NK-92 (cell line): Measurements from ENCODE around the gene PLCB4.
"Not testable (repeated sequence)": the region's sequence is repeated elsewhere in the genome, so short reads cannot be mapped to it uniquely, and the experiment has no call there.

Source experiments
- DNase-seq: peaks from one replicate; lab custom pipeline; 2025; ENCODE audit not compliant: unreplicated experiment; lab: John Stamatoyannopoulos, UW

PLCB4 gene

GRCh38 chr20:9140162-9140760 lies 71.4 kb downstream of the PLCB4 start:
- no peak for DNase-seq

DNA sequence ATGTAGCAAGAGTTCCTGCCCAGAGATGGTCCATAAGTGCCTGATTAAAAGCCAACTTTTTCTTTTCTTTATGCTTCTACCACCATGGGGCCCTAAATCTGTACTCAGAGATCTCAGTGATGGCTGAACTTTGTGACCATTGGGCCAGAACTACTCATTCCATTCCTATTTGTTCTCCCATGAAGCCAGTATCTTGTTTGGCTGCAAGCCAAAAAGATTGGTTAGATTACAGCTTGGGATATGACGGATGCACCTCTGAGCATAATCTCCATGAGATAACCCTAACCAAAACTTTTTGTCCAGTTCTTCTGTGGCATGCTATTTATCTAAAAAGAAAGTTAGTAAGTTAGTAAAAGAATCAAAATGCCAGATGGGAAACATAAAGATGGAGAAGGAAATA lies 72.2 kb downstream of the PLCB4 start:
- DNase-seq = no peak

- DNase-seq = no peak
These were observed 73.0 kb downstream of the PLCB4 start for GRCh38 chr20:9141921-9142320.

DNA sequence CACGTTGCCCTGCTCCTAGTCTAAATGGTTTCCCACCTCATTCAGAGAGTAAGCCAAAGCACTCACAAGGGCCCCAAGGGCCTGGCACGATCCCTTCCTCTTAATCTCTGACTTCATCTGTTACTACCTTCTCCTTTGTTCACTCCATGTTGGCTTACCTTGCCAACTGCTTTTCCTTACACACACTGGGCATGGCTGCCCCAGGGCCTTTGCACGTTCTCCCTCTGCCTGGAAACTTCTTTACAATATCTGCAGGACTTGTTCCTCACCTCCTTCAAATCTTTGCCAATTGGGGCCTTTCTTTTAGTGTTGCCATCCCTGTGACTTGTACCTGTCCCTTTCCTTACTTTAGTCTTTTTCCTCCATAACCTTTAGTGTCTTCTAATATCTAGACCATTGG lies 73.9 kb downstream of the PLCB4 start:
- no peak for DNase-seq

GRCh38 chr20:9143926-9144325 lies 75.0 kb downstream of the PLCB4 start:
- no peak for DNase-seq

GRCh38 chr20:9144643-9145042 lies 75.8 kb downstream of the PLCB4 start:
- DNase-seq = no peak

DNA sequence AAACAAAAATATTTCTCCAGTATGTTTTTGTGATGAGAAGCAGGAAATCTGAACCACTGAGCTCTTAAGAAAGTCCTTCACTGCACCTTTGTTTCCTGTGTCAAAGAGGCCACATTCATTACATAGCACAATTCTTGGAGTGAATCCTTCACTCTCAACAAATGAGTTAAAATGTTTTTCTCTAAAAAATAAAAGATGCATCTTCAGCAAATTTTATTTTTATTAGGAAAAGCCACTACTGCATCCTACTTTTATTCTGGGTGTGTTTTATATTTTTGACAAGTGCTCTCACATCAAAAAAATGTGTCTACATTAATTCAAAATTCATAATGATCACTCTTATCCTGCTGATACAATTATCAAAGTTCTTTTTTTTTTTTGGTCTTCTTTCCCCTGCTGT lies 76.3 kb downstream of the PLCB4 start:
- no peak for DNase-seq

DNA sequence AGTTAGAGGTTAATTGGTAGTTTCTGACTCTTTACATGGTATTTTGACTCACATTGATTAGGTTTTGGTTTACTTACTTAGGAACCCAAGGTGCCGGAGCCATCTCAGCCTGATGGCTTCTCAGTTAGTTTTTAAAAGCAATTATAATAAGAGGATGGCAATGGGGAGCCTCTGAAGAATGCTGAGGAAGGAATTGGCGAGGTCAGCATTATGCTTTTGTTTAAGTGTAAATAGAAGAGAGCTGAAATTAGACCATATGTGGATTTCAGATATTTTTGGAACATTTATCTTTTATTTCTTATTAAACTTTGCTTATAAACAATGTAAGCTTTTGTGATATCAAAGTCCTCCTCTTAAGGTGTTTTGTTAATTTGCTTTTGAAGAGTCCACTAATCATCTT lies 77.8 kb downstream of the PLCB4 start:
- DNase-seq = no peak

DNA sequence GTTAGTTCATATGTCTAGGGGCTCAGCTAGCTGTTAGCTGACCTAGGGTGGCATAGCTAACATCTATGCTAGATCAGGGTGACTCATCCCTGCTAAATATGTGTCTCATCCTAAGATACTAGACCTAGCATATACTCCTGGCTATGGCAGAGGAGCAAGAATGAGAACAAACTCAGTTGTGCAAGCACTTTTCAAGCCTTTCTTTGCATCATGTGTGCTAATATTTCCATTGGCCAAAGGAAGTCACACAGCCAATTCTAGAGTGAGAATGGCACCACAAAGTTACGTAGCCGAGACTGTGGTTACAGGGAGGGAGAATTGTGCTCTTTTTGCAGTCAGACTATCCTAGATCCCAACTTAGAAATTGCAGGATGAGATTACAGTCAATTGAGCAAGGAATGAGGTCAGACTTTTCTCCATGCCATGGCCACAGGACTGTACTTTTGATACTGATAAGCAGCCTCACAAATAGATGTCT lies 78.7 kb downstream of the PLCB4 start:
- no peak for DNase-seq

GRCh38 chr20:9148291-9148690 lies 79.4 kb downstream of the PLCB4 start:
- DNase-seq = no peak

DNA sequence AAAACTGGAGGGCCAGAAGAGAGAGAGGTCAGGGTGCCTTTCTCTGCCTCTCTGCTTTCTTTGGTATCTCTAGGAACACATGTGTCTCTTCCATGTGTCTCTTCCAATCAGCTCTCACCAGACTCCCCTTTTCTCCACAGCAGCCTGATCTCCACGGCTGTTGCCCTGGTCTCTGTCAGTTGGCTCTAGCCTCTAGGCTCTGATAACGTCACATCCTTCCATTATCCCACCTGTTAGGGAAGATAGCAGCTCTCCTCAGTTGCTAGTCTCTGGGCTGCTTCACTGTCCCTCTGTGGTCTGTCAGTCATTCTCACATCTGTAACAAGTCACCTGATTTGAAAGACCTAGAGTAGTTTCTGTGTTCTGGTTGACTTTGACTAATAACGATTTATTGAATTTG lies 80.2 kb downstream of the PLCB4 start:
- DNase-seq = no peak

GRCh38 chr20:9149796-9150195 lies 80.9 kb downstream of the PLCB4 start:
- no peak for DNase-seq

- DNase-seq = no peak
These were observed 81.8 kb downstream of the PLCB4 start for GRCh38 chr20:9150679-9151078.

DNA sequence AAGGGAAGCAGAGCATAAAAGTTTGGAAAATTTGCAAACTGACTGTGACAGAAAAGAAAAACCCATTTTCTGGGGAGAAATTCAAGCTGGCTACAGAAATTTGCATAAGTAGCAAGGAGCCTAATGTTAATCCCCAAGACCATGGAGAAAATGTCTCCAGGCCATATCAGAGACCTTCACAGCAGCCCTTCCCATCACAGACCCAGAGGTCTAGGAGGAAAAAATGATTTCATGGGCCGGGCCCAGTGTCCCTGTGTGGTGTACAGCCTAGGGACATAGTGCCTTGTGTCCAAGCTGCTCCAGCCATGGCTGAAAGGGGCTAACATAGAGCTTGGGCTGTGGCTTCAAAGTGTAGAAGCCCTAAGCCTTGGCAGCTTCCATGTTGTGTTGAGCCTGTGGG lies 83.3 kb downstream of the PLCB4 start:
- DNase-seq = not testable (repeated sequence)

DNA sequence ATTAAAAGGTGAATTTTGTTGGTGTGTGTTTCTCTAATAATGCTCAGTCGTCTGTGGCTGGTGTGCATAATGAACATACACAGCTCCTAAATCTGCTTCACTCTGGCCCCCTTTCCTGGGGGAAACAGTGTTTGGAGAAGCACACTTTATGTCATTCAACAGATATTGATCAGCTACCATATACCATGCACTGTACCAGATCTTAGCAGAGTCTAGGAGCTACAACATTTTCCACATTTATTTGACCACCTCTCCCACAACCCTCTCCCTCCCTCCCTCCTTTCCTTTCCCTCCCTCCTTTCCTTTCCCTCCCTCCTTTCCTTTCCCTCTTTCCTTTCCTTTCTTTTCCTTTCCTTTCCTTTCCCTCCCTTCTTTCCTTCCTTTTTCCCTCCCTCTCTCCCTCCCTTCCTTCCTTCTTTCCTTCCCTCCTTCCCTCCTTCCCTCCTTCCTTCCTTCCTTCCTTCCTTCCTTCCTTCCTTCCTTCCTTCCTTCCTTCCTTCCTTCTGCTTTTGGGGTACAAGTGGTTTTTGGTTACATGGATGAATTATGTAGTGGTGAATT lies 85.7 kb downstream of the PLCB4 start:
- DNase-seq = no peak

DNA sequence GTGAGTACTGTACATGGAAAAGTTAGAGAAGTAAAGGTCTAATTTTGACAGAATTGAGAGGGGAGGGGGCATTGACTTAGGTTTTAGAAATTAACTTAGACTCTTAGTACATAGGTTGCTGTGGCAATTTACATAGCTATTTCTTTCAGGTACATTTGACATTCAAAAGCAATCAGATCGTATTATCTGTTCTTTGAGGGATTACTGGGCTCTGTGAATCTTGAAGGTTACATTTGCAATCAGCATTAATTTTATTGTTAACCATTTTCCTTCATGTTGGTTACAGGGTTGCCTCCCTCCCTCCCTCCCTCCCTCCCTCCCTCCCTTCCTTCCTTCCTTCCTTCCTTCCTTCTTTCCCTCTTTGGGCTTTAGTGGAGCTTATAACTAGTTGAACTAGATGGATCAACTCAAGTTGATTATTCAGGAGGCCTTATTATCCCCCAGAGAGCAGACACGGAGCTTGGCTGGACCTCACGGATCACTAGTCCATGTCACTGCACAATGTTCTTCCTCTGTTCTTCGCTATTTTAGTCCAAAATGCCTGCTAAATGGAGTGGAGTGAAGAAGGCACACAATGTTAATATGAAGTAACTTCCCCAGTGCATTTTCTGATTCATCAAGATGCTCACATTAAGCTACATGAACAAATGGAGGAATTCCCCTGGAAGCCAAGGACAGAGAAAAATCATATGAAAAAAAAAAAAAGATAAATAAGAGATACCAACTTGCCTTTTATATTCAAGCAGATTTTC lies 87.8 kb downstream of the PLCB4 start:
- DNase-seq = no peak

- no peak for DNase-seq
These were observed 91.4 kb downstream of the PLCB4 start for GRCh38 chr20:9160331-9160730.

- no peak for DNase-seq
These were observed 91.9 kb downstream of the PLCB4 start for GRCh38 chr20:9160757-9161156.

- no peak for DNase-seq
These were observed 92.4 kb downstream of the PLCB4 start for GRCh38 chr20:9161311-9161710.

DNA sequence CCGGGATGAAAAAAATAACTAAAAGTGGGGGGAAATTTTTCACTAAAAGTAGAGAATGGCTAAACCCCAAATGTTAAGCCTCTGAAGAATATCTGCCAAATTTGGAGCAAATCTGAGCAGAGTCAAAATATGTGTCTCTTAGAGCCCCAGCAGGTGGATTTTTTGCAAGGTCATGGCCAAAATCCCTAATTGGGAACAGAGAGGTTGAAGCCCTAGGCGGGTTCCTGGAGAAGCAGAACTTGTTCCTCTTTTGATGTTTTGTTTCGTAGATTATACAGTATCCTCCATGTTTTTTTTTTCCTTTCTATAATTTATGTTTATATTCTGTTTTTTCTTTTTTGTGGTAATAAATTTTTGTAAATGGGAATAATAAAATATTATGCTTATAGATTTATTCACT lies 94.4 kb downstream of the PLCB4 start:
- no peak for DNase-seq

DNA sequence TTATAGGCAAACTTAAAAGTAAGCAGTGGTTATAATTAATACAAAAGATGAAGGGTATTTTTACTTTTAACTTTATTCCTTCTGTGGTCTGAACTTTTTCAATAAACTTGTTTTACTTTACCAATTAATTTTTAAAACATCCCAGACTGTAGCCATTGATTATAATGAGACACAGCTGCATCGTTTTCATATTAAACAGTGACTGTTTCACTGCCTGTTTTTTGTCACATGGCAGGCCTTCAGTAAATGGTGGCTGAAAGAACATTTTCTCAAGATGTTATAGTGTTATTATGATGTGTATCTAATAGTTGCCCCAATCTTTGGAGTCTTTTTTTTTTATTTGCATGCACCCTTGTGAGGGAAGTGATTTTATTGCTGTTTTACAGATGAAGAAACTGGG lies 95.1 kb downstream of the PLCB4 start:
- DNase-seq = no peak

DNA sequence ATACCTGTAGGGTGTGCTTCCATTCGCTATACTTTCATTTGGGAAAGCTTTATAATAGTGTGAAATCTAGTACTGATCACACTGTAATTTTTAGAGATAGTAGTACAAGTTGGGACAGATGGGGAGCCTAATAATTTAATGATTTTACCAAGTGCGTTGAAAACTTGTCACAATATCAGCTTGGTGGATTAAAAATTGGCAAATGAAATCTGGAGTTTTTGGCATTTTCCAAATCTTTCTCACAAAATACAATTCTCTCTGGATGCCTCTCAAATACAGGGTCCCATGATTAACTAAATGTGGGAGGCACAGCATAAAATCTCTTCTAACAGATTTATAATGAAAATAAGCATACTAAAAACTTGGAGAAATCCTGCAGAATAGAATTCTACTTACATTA lies 96.4 kb downstream of the PLCB4 start:
- no peak for DNase-seq
